CD4-positive, alpha-beta T cell (primary cell): ENCODE measurements around the gene CCDC85B. TPM values are rescaled to one million over a fixed set of nuclear protein-coding genes. Genes with fewer than 3 reads are reported as not detected.

Experiments used
- ATAC-seq: fragments of 200-7000 bp; cut with Tn5 transposase; one replicate; pipeline ENCODE4 v1.10.0; 2022; ENCODE audit warnings: mild to moderate bottlenecking; ENCODE audit not compliant: poor library complexity
- CTCF ChIA-PET: fragments of 350-600 bp; sonication (Branson Sonifier 250); formaldehyde crosslinking; loops from one replicate; lab custom pipeline; 2021; ENCODE audit warnings: antibody characterized with exemption, inconsistent platforms; lab: Charles Lee
- POLR2A ChIA-PET: fragments of 350-600 bp; sonication (Branson Sonifier 250); formaldehyde crosslinking; loops from one replicate; lab custom pipeline; 2021; ENCODE audit warnings: antibody characterized with exemption, inconsistent platforms; lab: Charles Lee
- DNase-seq, 14 experiments: peaks; one replicate each; pipeline ENCODE4 v3.0.0-alpha.2; 2013 to 2020; ENCODE audit warnings: mixed read lengths in 2 of 14
- H3K27ac ChIP-seq, 2 donors: one replicate each; pipeline versions ENCODE4 v1.5.1 to v1.7.0; 2013; ENCODE audit warnings: low read length in 2 of 2, low read depth in 1 of 2, mild to moderate bottlenecking in 1 of 2
- H3K27me3 ChIP-seq, 2 experiments: 1 replicate in 1 of 2; 2 replicates in 1 of 2; pipeline versions ENCODE4 v1.6.1 to v1.7.0; 2013; ENCODE audit warnings: low read length in 2 of 2, control low read depth in 1 of 2, mild to moderate bottlenecking in 1 of 2, moderate library complexity in 1 of 2; ENCODE audit not compliant: insufficient read depth in 2 of 2, control insufficient read depth in 1 of 2
- H3K36me3 ChIP-seq: one replicate; pipeline ENCODE4 v1.6.1; 2013; ENCODE audit warnings: low read length, control low read depth; ENCODE audit not compliant: insufficient read depth
- H3K4me1 ChIP-seq: one replicate; pipeline ENCODE4 v1.6.1; 2013; ENCODE audit warnings: low read length, control low read depth; ENCODE audit not compliant: insufficient read depth
- H3K4me3 ChIP-seq: one replicate; pipeline ENCODE4 v1.5.1; 2013; ENCODE audit warnings: mild to moderate bottlenecking, low read length, moderate library complexity
- H3K9me3 ChIP-seq, 2 experiments: 1 replicate in 1 of 2; 2 replicates in 1 of 2; pipeline versions ENCODE4 v1.6.1 to v1.7.0; 2013; ENCODE audit warnings: low read length in 2 of 2, mild to moderate bottlenecking in 2 of 2, control low read depth in 1 of 2, moderate library complexity in 1 of 2; ENCODE audit not compliant: control insufficient read depth in 1 of 2, insufficient read depth in 1 of 2
- H3K27ac Mint-ChIP-seq: one replicate; pipeline ENCODE4 v1.8.0; 2020; ENCODE audit warnings: mixed read lengths
- H3K27me3 Mint-ChIP-seq: one replicate; pipeline ENCODE4 v1.8.0; 2021; ENCODE audit warnings: mixed read lengths
- H3K36me3 Mint-ChIP-seq: one replicate; pipeline ENCODE4 v1.8.0; 2021; ENCODE audit warnings: low read depth, mixed read lengths
- H3K4me1 Mint-ChIP-seq: one replicate; pipeline ENCODE4 v1.8.0; 2021; ENCODE audit warnings: low read depth, mixed read lengths
- H3K4me3 Mint-ChIP-seq: one replicate; pipeline ENCODE4 v1.8.0; 2020; ENCODE audit warnings: mild to moderate bottlenecking, mixed read lengths
- H3K9me3 Mint-ChIP-seq: one replicate; pipeline ENCODE4 v1.8.0; 2020; ENCODE audit warnings: mixed read lengths
- intact Hi-C, 2 experiments: fragments of 100-400 bp; cut with DNase I in 1 of 2; cut with micrococcal nuclease in 1 of 2; formaldehyde crosslinking; loops; one replicate each; pipeline versions ENCODE4 v1.15.1 to v1.9.0; 2023 to 2025; cut with DNase I, micrococcal nuclease
- total RNA-seq, 174 experiments: library from RNA in 2 of 174; stranded (reverse) in 2 of 174; gene quantifications; one replicate each; pipeline ENCODE4 v1.2.3 and lab custom pipeline; 2021 to 2026
- TF ChIP-seq, protein P1 (sequence below): fragments of 200-600 bp; IDR thresholded peaks from one replicate; pipeline ENCODE4 v1.8.0; 2022; ENCODE audit warnings: antibody characterized with exemption, mild to moderate bottlenecking

The CCDC85B gene
- total RNA-seq, 2 experiments from 2014 or later: 23.1 to 25.8 TPM

DNA sequence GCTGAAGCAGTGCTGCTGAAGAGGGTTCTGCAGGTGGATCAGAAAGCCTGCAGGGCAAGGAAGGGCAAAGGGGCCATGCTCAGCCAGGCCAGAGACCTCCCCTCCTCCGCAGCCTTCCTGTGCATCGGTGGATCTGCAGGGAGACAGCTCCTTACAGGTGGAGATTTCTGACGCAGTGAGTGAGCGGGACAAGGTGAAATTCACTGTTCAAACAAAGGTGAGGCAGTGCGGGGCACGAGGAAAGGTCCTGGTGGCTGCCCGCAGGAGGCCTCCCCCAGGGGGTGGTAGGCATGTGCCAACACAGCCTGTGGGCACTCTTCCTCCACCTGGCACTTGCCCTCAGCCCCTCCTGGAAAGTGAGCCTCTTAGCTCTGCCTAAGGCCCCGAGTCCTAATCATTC lies 41.1 kb upstream of the CCDC85B start:
- ATAC-seq (no peak), DNase-seq (peak in 1 of 14 experiments; percentile 23)
- H3K9me3 ChIP-seq: peaks cover 7 to 23% of the 10 kb centered on the region in 2 experiments
- Mint-ChIP-seq H3K9me3 (no peaks in the 10 kb centered on the region), H3K36me3 (peaks cover 31% of the 10 kb centered on the region), H3K27ac (no peak overlapping the region), H3K4me3 (no peak overlapping the region), H3K27me3 (no peaks in the 10 kb centered on the region), H3K4me1 (peaks cover 2% of the 10 kb centered on the region)
- no peak overlapping the region for H3K4me3 ChIP-seq
- H3K4me1 ChIP-seq: peaks cover 14% of the 10 kb centered on the region
- no peak overlapping the region for H3K27ac ChIP-seq
- TF ChIP-seq, protein P1, sequence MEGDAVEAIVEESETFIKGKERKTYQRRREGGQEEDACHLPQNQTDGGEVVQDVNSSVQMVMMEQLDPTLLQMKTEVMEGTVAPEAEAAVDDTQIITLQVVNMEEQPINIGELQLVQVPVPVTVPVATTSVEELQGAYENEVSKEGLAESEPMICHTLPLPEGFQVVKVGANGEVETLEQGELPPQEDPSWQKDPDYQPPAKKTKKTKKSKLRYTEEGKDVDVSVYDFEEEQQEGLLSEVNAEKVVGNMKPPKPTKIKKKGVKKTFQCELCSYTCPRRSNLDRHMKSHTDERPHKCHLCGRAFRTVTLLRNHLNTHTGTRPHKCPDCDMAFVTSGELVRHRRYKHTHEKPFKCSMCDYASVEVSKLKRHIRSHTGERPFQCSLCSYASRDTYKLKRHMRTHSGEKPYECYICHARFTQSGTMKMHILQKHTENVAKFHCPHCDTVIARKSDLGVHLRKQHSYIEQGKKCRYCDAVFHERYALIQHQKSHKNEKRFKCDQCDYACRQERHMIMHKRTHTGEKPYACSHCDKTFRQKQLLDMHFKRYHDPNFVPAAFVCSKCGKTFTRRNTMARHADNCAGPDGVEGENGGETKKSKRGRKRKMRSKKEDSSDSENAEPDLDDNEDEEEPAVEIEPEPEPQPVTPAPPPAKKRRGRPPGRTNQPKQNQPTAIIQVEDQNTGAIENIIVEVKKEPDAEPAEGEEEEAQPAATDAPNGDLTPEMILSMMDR: no peak
- POLR2A ChIA-PET: interaction anchor here (0.5 to 2.0 kb wide), 5 partner anchors 9 to 49 kb away, joined by 3 to 9 read pairs (median 3); partner anchors contain the start of genes CFL1, MUS81 and SNX32
- H3K36me3 ChIP-seq: peaks cover 36% of the 10 kb centered on the region
- intact Hi-C loops: no loop called here
- CTCF ChIA-PET: no interaction called here
- H3K27me3 ChIP-seq: no peaks in the 10 kb centered on the region

DNA sequence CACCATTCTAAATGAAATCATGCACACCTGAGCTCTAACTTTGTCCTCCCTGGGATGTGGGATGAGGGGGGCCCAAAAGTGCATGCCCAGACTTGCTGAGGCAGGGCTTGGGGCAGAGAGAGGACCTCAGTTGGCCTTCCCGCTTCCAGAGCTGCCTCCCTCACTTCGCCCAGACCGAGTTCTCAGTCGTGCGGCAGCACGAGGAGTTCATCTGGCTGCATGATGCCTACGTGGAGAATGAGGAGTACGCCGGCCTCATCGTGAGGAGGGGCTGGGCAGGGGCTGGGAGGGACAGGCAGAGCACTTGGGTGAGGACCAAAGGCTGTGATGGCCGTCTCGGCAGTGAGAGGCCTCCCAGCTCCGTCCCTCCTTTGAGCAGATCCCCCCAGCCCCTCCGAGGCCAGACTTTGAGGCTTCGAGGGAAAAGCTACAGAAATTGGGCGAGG lies 40.7 kb upstream of the CCDC85B start:
- H3K27ac Mint-ChIP-seq: no peak overlapping the region
- no peak for ATAC-seq
- Histone ChIP-seq H3K4me3 (no peak overlapping the region), H3K36me3 (peaks cover 40% of the 10 kb centered on the region), H3K27me3 (no peaks in the 10 kb centered on the region), H3K27ac (no peak overlapping the region), H3K4me1 (peaks cover 18% of the 10 kb centered on the region), H3K9me3 (peaks cover 7 to 23% of the 10 kb centered on the region in 2 experiments)
- no peak overlapping the region for H3K4me3 Mint-ChIP-seq
- peak in 1 of 14 experiments; percentile 28 for DNase-seq
- H3K36me3 Mint-ChIP-seq: peaks cover 35% of the 10 kb centered on the region
- CTCF ChIA-PET: no interaction called here
- POLR2A ChIA-PET: interaction anchor here (1.0 to 2.0 kb wide), 5 partner anchors 8 to 41 kb away, joined by 3 to 9 read pairs (median 3); partner anchors contain the start of genes CFL1, MUS81 and SNX32
- no peaks in the 10 kb centered on the region for H3K9me3 Mint-ChIP-seq
- TF ChIP-seq, protein P1: no peak
- no peaks in the 10 kb centered on the region for H3K27me3 Mint-ChIP-seq
- intact Hi-C loops: loop anchor here in 1 of 2 experiments (10.0 kb wide), 1 partner anchor 435 kb away; the partner anchor contains the start of gene YIF1A
- H3K4me1 Mint-ChIP-seq: peaks cover 7% of the 10 kb centered on the region

DNA sequence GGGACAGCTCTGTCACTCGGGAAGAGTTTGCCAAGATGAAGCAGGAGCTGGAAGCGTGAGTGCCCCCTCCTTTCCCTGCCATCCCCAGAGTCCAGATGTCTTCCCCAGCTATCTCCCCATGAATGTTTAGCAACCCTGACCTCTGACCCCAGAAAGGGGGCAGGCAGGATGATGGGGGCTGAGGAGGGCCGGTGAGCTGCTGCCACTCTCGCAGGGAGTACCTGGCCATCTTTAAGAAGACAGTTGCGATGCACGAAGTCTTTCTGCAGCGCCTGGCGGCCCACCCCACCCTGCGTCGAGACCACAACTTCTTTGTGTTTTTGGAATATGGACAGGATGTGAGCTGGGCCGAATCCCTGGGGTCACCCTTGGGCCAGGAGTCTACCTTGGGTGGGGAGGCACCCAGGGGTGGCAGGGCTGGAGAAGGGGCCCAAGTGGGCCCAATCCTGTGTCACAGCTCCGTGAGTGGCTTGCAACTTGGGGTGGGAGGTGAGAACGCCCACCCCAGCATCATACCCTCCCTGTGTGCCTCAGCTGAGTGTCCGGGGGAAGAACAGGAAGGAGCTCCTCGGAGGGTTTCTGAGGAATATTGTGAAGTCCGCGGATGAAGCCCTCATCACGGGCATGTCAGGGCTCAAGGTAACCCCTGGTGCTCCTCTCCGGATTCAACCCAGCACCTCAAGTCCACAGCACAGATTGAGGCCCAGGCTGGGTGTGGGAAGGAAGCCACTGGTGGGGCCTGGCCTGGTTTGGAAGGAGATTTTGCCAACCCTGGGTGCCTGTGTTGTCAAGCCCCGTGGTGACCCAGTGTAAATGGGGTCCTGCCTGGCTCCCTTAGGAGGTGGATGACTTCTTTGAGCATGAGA lies 40.0 kb upstream of the CCDC85B start:
- no peak overlapping the region for H3K27ac ChIP-seq
- no peak for ATAC-seq

More for the DNA sequence above, 40.0 kb upstream of the CCDC85B start:
- H3K4me3 ChIP-seq: no peak overlapping the region
- peaks cover 7 to 23% of the 10 kb centered on the region in 2 experiments for H3K9me3 ChIP-seq
- H3K4me1 Mint-ChIP-seq: peaks cover 11% of the 10 kb centered on the region
- TF ChIP-seq, protein P1: no peak
- DNase-seq: peak in 1 of 14 experiments; percentile 26
- no peaks in the 10 kb centered on the region for H3K9me3 Mint-ChIP-seq
- intact Hi-C loops: loop anchor here in 1 of 2 experiments (10.0 kb wide), 1 partner anchor 434 kb away; the partner anchor contains the start of gene YIF1A
- POLR2A ChIA-PET: interaction anchor here (1.0 to 2.0 kb wide), 6 partner anchors 8 to 40 kb away, joined by 3 to 9 read pairs (median 4); partner anchors contain the start of genes CFL1, FIBP, MUS81 and SNX32
- no peak overlapping the region for H3K27ac Mint-ChIP-seq
- H3K27me3 ChIP-seq: no peaks in the 10 kb centered on the region
- H3K36me3 ChIP-seq: peaks cover 47% of the 10 kb centered on the region
- H3K36me3 Mint-ChIP-seq: peaks cover 41% of the 10 kb centered on the region
- CTCF ChIA-PET: interaction anchor here (1.1 kb wide), 1 partner anchor 37 kb away, joined by 3 read pairs; no protein-coding TSS in a partner anchor
- peaks cover 25% of the 10 kb centered on the region for H3K4me1 ChIP-seq
- H3K27me3 Mint-ChIP-seq: no peaks in the 10 kb centered on the region
- no peak overlapping the region for H3K4me3 Mint-ChIP-seq
